Measurements from ENCODE around the gene NRXN3.
A peak's percentile ranks its signal among the peaks of the same experiment; 100 is the strongest.
"Not testable (repeated sequence)": the region's sequence is repeated elsewhere in the genome, so short reads cannot be mapped to it uniquely, and the experiment has no call there.

NRXN3 gene

GRCh38 chr14:79735121-79735520, 1564.9 kb downstream of the NRXN3 start:
- 88% methylated on average over 1 of the region's 3 CpGs; no CpG with 5 or more reads in 1 of the 2 experiments for WGBS, 2 experiments (ENCODE audit: insufficient coverage in 2 of 2)
- no peak overlapping the region for H3K4me3 ChIP-seq (ENCODE audit: extremely low read depth, insufficient read depth, low read length, poor library complexity, severe bottlenecking)
- H3K4me1 ChIP-seq (ENCODE audit: control insufficient read depth, insufficient read depth, low read length, poor library complexity, severe bottlenecking), result no peaks in the 10 kb centered on the region

GRCh38 chr14:79740066-79740601, 1570.0 kb downstream of the NRXN3 start:
- no peak overlapping the region for H3K4me3 ChIP-seq (ENCODE audit: extremely low read depth, insufficient read depth, low read length, poor library complexity, severe bottlenecking)
- peaks cover 21% of the 10 kb centered on the region for H3K9me3 ChIP-seq (ENCODE audit: control insufficient read depth, low read length)
- no peaks in the 10 kb centered on the region for H3K36me3 ChIP-seq (ENCODE audit: control insufficient read depth, insufficient read depth, low read length)
- H3K4me1 ChIP-seq (ENCODE audit: control insufficient read depth, insufficient read depth, low read length, poor library complexity, severe bottlenecking), result no peaks in the 10 kb centered on the region
- WGBS, 2 experiments (ENCODE audit: insufficient coverage in 2 of 2), result 20 to 58% methylated on average over 1 to 2 of the region's 2 CpGs
- peak overlapping the region; percentile 49 for H3K27ac ChIP-seq (ENCODE audit: low read depth, low read length, severe bottlenecking)

More at GRCh38 chr14:79735121-79735520, 1564.9 kb downstream of the NRXN3 start:
- no peak overlapping the region for H3K27ac ChIP-seq (ENCODE audit: low read depth, low read length, severe bottlenecking)
- H3K9me3 ChIP-seq (ENCODE audit: control insufficient read depth, low read length), result peaks cover 21% of the 10 kb centered on the region
- H3K36me3 ChIP-seq (ENCODE audit: control insufficient read depth, insufficient read depth, low read length), result no peaks in the 10 kb centered on the region

- Histone ChIP-seq H3K36me3 (ENCODE audit: control insufficient read depth, insufficient read depth, low read length) (no peaks in the 10 kb centered on the region), H3K4me1 (ENCODE audit: control insufficient read depth, insufficient read depth, low read length, poor library complexity, severe bottlenecking) (no peaks in the 10 kb centered on the region), H3K9me3 (ENCODE audit: control insufficient read depth, low read length) (peaks cover 9% of the 10 kb centered on the region), H3K27ac (ENCODE audit: low read depth, low read length, severe bottlenecking) (no peak overlapping the region), H3K4me3 (ENCODE audit: extremely low read depth, insufficient read depth, low read length, poor library complexity, severe bottlenecking) (no peak overlapping the region)
- WGBS, 2 experiments (ENCODE audit: insufficient coverage in 2 of 2), result no CpG with 5 or more reads among the region's 1 CpG
Observed at GRCh38 chr14:79742142-79742541, 1572.0 kb downstream of the NRXN3 start.

- no peaks in the 10 kb centered on the region for H3K36me3 ChIP-seq (ENCODE audit: control insufficient read depth, insufficient read depth, low read length)
- H3K4me3 ChIP-seq (ENCODE audit: extremely low read depth, insufficient read depth, low read length, poor library complexity, severe bottlenecking), result no peak overlapping the region
- H3K4me1 ChIP-seq (ENCODE audit: control insufficient read depth, insufficient read depth, low read length, poor library complexity, severe bottlenecking), result no peaks in the 10 kb centered on the region
- H3K27ac ChIP-seq (ENCODE audit: low read depth, low read length, severe bottlenecking), result no peak overlapping the region
- 86% methylated on average over 1 of the region's 2 CpGs; no CpG with 5 or more reads in 1 of the 2 experiments for WGBS, 2 experiments (ENCODE audit: insufficient coverage in 2 of 2)
- H3K9me3 ChIP-seq (ENCODE audit: control insufficient read depth, low read length), result no peaks in the 10 kb centered on the region
Observed at GRCh38 chr14:79745046-79745445, 1574.9 kb downstream of the NRXN3 start.

- 78 to 89% methylated on average over 1 of the region's 2 CpGs for WGBS, 2 experiments (ENCODE audit: insufficient coverage in 2 of 2)
- no peaks in the 10 kb centered on the region for H3K9me3 ChIP-seq (ENCODE audit: control insufficient read depth, low read length)
Observed at GRCh38 chr14:79749065-79749464, 1578.9 kb downstream of the NRXN3 start.

GRCh38 chr14:79758985-79759384, 1588.8 kb downstream of the NRXN3 start:
- Histone ChIP-seq H3K27ac (ENCODE audit: low read depth, low read length, severe bottlenecking) (no peak overlapping the region), H3K4me3 (ENCODE audit: extremely low read depth, insufficient read depth, low read length, poor library complexity, severe bottlenecking) (no peak overlapping the region), H3K4me1 (ENCODE audit: control insufficient read depth, insufficient read depth, low read length, poor library complexity, severe bottlenecking) (no peaks in the 10 kb centered on the region), H3K36me3 (ENCODE audit: control insufficient read depth, insufficient read depth, low read length) (no peaks in the 10 kb centered on the region), H3K9me3 (ENCODE audit: control insufficient read depth, low read length) (peaks cover 4% of the 10 kb centered on the region)

More at GRCh38 chr14:79749065-79749464, 1578.9 kb downstream of the NRXN3 start:
- Histone ChIP-seq H3K4me3 (ENCODE audit: extremely low read depth, insufficient read depth, low read length, poor library complexity, severe bottlenecking) (no peak overlapping the region), H3K4me1 (ENCODE audit: control insufficient read depth, insufficient read depth, low read length, poor library complexity, severe bottlenecking) (no peaks in the 10 kb centered on the region), H3K36me3 (ENCODE audit: control insufficient read depth, insufficient read depth, low read length) (no peaks in the 10 kb centered on the region), H3K27ac (ENCODE audit: low read depth, low read length, severe bottlenecking) (no peak overlapping the region)

- H3K36me3 ChIP-seq (ENCODE audit: control insufficient read depth, insufficient read depth, low read length), result no peaks in the 10 kb centered on the region
- no peak overlapping the region for H3K27ac ChIP-seq (ENCODE audit: low read depth, low read length, severe bottlenecking)
- peaks cover 5% of the 10 kb centered on the region for H3K9me3 ChIP-seq (ENCODE audit: control insufficient read depth, low read length)
- WGBS, 2 experiments (ENCODE audit: insufficient coverage in 2 of 2), result 79 to 88% methylated on average over 1 to 3 of the region's 3 CpGs
- no peak overlapping the region for H3K4me3 ChIP-seq (ENCODE audit: extremely low read depth, insufficient read depth, low read length, poor library complexity, severe bottlenecking)
- no peaks in the 10 kb centered on the region for H3K4me1 ChIP-seq (ENCODE audit: control insufficient read depth, insufficient read depth, low read length, poor library complexity, severe bottlenecking)
Observed at GRCh38 chr14:79764323-79764722, 1594.2 kb downstream of the NRXN3 start.

- Histone ChIP-seq H3K27ac (ENCODE audit: low read depth, low read length, severe bottlenecking) (no peak overlapping the region), H3K4me3 (ENCODE audit: extremely low read depth, insufficient read depth, low read length, poor library complexity, severe bottlenecking) (no peak overlapping the region), H3K4me1 (ENCODE audit: control insufficient read depth, insufficient read depth, low read length, poor library complexity, severe bottlenecking) (no peaks in the 10 kb centered on the region), H3K36me3 (ENCODE audit: control insufficient read depth, insufficient read depth, low read length) (no peaks in the 10 kb centered on the region), H3K9me3 (ENCODE audit: control insufficient read depth, low read length) (peaks cover 5% of the 10 kb centered on the region)
- 88% methylated on average over 1 of the region's 2 CpGs; no CpG with 5 or more reads in 1 of the 2 experiments for WGBS, 2 experiments (ENCODE audit: insufficient coverage in 2 of 2)
Observed at GRCh38 chr14:79766511-79766910, 1596.3 kb downstream of the NRXN3 start.

- Histone ChIP-seq H3K27ac (ENCODE audit: low read depth, low read length, severe bottlenecking) (no peak overlapping the region), H3K36me3 (ENCODE audit: control insufficient read depth, insufficient read depth, low read length) (no peaks in the 10 kb centered on the region), H3K9me3 (ENCODE audit: control insufficient read depth, low read length) (peaks cover 5% of the 10 kb centered on the region), H3K4me3 (ENCODE audit: extremely low read depth, insufficient read depth, low read length, poor library complexity, severe bottlenecking) (no peak overlapping the region), H3K4me1 (ENCODE audit: control insufficient read depth, insufficient read depth, low read length, poor library complexity, severe bottlenecking) (no peaks in the 10 kb centered on the region)
- 89 to 100% methylated on average over 1 of the region's 1 CpG for WGBS, 2 experiments (ENCODE audit: insufficient coverage in 2 of 2)
Observed at GRCh38 chr14:79767251-79767650, 1597.1 kb downstream of the NRXN3 start.

- WGBS, 2 experiments (ENCODE audit: insufficient coverage in 2 of 2), result 98 to 100% methylated on average over 7 to 9 of the region's 14 CpGs
- H3K36me3 ChIP-seq (ENCODE audit: control insufficient read depth, insufficient read depth, low read length); H3K4me1 ChIP-seq (ENCODE audit: control insufficient read depth, insufficient read depth, low read length, poor library complexity, severe bottlenecking); H3K27ac ChIP-seq (ENCODE audit: low read depth, low read length, severe bottlenecking); H3K4me3 ChIP-seq (ENCODE audit: extremely low read depth, insufficient read depth, low read length, poor library complexity, severe bottlenecking); H3K9me3 ChIP-seq (ENCODE audit: control insufficient read depth, low read length): not testable (repeated sequence)
Observed at GRCh38 chr14:79767721-79768120, 1597.5 kb downstream of the NRXN3 start.

- H3K27ac ChIP-seq (ENCODE audit: low read depth, low read length, severe bottlenecking), result no peak overlapping the region
- no peak overlapping the region for H3K4me3 ChIP-seq (ENCODE audit: extremely low read depth, insufficient read depth, low read length, poor library complexity, severe bottlenecking)
- 83 to 92% methylated on average over 1 of the region's 2 CpGs for WGBS, 2 experiments (ENCODE audit: insufficient coverage in 2 of 2)
Observed at GRCh38 chr14:79781882-79782281, 1611.7 kb downstream of the NRXN3 start.

More at GRCh38 chr14:79781882-79782281, 1611.7 kb downstream of the NRXN3 start:
- Histone ChIP-seq H3K4me1 (ENCODE audit: control insufficient read depth, insufficient read depth, low read length, poor library complexity, severe bottlenecking) (no peaks in the 10 kb centered on the region), H3K36me3 (ENCODE audit: control insufficient read depth, insufficient read depth, low read length) (no peaks in the 10 kb centered on the region), H3K9me3 (ENCODE audit: control insufficient read depth, low read length) (no peaks in the 10 kb centered on the region)

Data from mesodermal cell (in vitro differentiated cells).